ENCODE data around the gene ARAP1.
"Not testable (repeated sequence)": the region's sequence is repeated elsewhere in the genome, so short reads cannot be mapped to it uniquely, and the experiment has no call there.

Gene ARAP1

GRCh38 chr11:72752088-72752914 lies at the start of gene ARAP1:
Gene ARAP1, minus strand, starts transcription at chr11:72752408. Its CDS starts 25,280 bp downstream, at chr11:72727128.
- peak; percentile 63 to 65 for DNase-seq

GRCh38 chr11:72799441-72799840 lies 47.2 kb upstream of the ARAP1 start:
- no peak for DNase-seq

- DNase-seq, result no peak
These were observed 46.2 kb upstream of the ARAP1 start for GRCh38 chr11:72798361-72798760.

GRCh38 chr11:72793425-72794367 lies 41.5 kb upstream of the ARAP1 start, which contains the start of gene STARD10:
Gene STARD10, minus strand, starts transcription at chr11:72794047. Its CDS starts 12,866 bp downstream, at chr11:72781181.
- DNase-seq, result peak; percentile 91

- no peak for DNase-seq
These were observed 40.8 kb upstream of the ARAP1 start for GRCh38 chr11:72793076-72793424.

- DNase-seq, result no peak
These were observed 40.3 kb upstream of the ARAP1 start for GRCh38 chr11:72792437-72793021.

GRCh38 chr11:72791228-72791627 lies 39.0 kb upstream of the ARAP1 start:
- not testable (repeated sequence) for DNase-seq

GRCh38 chr11:72789493-72790131 lies 37.4 kb upstream of the ARAP1 start:
- DNase-seq, result no peak

- DNase-seq, result no peak
These were observed 36.0 kb upstream of the ARAP1 start for GRCh38 chr11:72788241-72788640.

- no peak for DNase-seq
These were observed 35.3 kb upstream of the ARAP1 start for GRCh38 chr11:72787216-72788104.

- DNase-seq, result no peak
These were observed 34.4 kb upstream of the ARAP1 start for GRCh38 chr11:72786305-72787215.

GRCh38 chr11:72784662-72785061 lies 32.5 kb upstream of the ARAP1 start:
- DNase-seq, result no peak

GRCh38 chr11:72783144-72783905 lies 31.1 kb upstream of the ARAP1 start:
- DNase-seq, result no peak

GRCh38 chr11:72782081-72782920 lies 30.1 kb upstream of the ARAP1 start:
- DNase-seq, result no peak

GRCh38 chr11:72781313-72782080 lies 29.3 kb upstream of the ARAP1 start:
- DNase-seq, result peak; percentile 55 to 57

- no peak for DNase-seq
These were observed 28.8 kb upstream of the ARAP1 start for GRCh38 chr11:72781063-72781312.

- DNase-seq, result no peak
These were observed 28.3 kb upstream of the ARAP1 start for GRCh38 chr11:72780296-72781062.

Data from activated CD4-positive, alpha-beta T cell treated with anti-CD3 and anti-CD28 coated beads, Interleukin-2, amount 50 U/mL, for 4 hours (primary cell).